Measurements from ENCODE around the gene XPOT.
A peak's percentile ranks its signal among the peaks of the same experiment; 100 is the strongest.

The XPOT gene

GRCh38 chr12:64450711-64451486 is 46.7 kb downstream of the XPOT start:
- H3K4me3 Mint-ChIP-seq = peak overlapping the region; percentile 94 to 100 (median 98)
- H3K27ac Mint-ChIP-seq = peak overlapping the region; percentile 89 to 98 (median 93)
- H3K27me3 Mint-ChIP-seq (ENCODE audit: low read depth) = no peaks in the 10 kb centered on the region
- peaks cover 30% of the 10 kb centered on the region for H3K4me1 Mint-ChIP-seq
- no peaks in the 10 kb centered on the region for H3K9me3 Mint-ChIP-seq
- no peak for TF ChIP-seq CTCF (IDR thresholded peaks at IDR 0.05; ENCODE audit: unreplicated experiment in 3 of 3)
- H3K36me3 Mint-ChIP-seq (ENCODE audit: low read depth) = peaks cover 26% of the 10 kb centered on the region

GRCh38 chr12:64451687-64452558 is 47.7 kb downstream of the XPOT start, which contains the start of gene TBK1:
Gene TBK1, plus strand, starts transcription at chr12:64452120. Its CDS starts 3,751 bp downstream, at chr12:64455871.
- Mint-ChIP-seq H3K36me3 (ENCODE audit: low read depth) (peaks cover 21% of the 10 kb centered on the region), H3K9me3 (no peaks in the 10 kb centered on the region), H3K27ac (peak within 1 kb of the TSS; percentile 94 to 98 (median 96)), H3K4me3 (peak within 1 kb of the TSS; percentile 94 to 100 (median 98)), H3K27me3 (ENCODE audit: low read depth) (no peaks in the 10 kb centered on the region), H3K4me1 (peaks cover 30% of the 10 kb centered on the region)
- TF ChIP-seq CTCF (IDR thresholded peaks at IDR 0.05; ENCODE audit: unreplicated experiment in 3 of 3) = no peak

GRCh38 chr12:64452559-64453329 is 48.6 kb downstream of the XPOT start:
- H3K36me3 Mint-ChIP-seq (ENCODE audit: low read depth) = peaks cover 23% of the 10 kb centered on the region
- peak overlapping the region; percentile 90 to 96 (median 90) for H3K4me3 Mint-ChIP-seq
- peak overlapping the region; percentile 89 to 96 (median 94) for H3K27ac Mint-ChIP-seq
- no peak for TF ChIP-seq CTCF (IDR thresholded peaks at IDR 0.05; ENCODE audit: unreplicated experiment in 3 of 3)
- no peaks in the 10 kb centered on the region for H3K27me3 Mint-ChIP-seq (ENCODE audit: low read depth)
- no peaks in the 10 kb centered on the region for H3K9me3 Mint-ChIP-seq
- peaks cover 30% of the 10 kb centered on the region for H3K4me1 Mint-ChIP-seq

- Mint-ChIP-seq H3K27me3 (ENCODE audit: low read depth) (no peaks in the 10 kb centered on the region), H3K4me3 (no peak overlapping the region)
These were observed 51.3 kb downstream of the XPOT start for GRCh38 chr12:64455506-64455905.

More at GRCh38 chr12:64455506-64455905, 51.3 kb downstream of the XPOT start:
- Mint-ChIP-seq H3K36me3 (ENCODE audit: low read depth) (peaks cover 27% of the 10 kb centered on the region), H3K4me1 (peaks cover 35% of the 10 kb centered on the region), H3K9me3 (no peaks in the 10 kb centered on the region), H3K27ac (no peak overlapping the region)
- no peak for TF ChIP-seq CTCF (IDR thresholded peaks at IDR 0.05; ENCODE audit: unreplicated experiment in 3 of 3)

Data from nephron (organoid).